ELF-1 (cell line): ENCODE measurements around the gene CD1E.
"Not testable (repeated sequence)": the region's sequence is repeated elsewhere in the genome, so short reads cannot be mapped to it uniquely, and the experiment has no call there.

Experiments used
- DNase-seq: peaks from one replicate; pipeline ENCODE4 v3.0.0-alpha.2; 2016; ENCODE audit warnings: low read depth, low spot score

CD1E gene

GRCh38 chr1:158362482-158362881, 8.8 kb downstream of the CD1E start:
- DNase-seq, result no peak

GRCh38 chr1:158362941-158363340, 9.2 kb downstream of the CD1E start:
- DNase-seq, result no peak

- DNase-seq, result no peak
Measured at GRCh38 chr1:158366783-158367182, 13.1 kb downstream of the CD1E start.

GRCh38 chr1:158371188-158371953, 17.7 kb downstream of the CD1E start:
- DNase-seq, result no peak

GRCh38 chr1:158374101-158374500, 20.4 kb downstream of the CD1E start:
- not testable (repeated sequence) for DNase-seq

- no peak for DNase-seq
Measured at GRCh38 chr1:158374860-158375259, 21.2 kb downstream of the CD1E start.

GRCh38 chr1:158390331-158390730, 36.6 kb downstream of the CD1E start:
- DNase-seq, result no peak

GRCh38 chr1:158391099-158391498, 37.4 kb downstream of the CD1E start:
- no peak for DNase-seq

GRCh38 chr1:158393476-158393875, 39.8 kb downstream of the CD1E start:
- DNase-seq, result no peak

GRCh38 chr1:158396646-158397045, 43.0 kb downstream of the CD1E start:
- DNase-seq, result no peak

GRCh38 chr1:158398818-158399514, 45.3 kb downstream of the CD1E start, which contains the start of gene OR10T2:
OR10T2 (minus strand) TSS chr1:158399466; CDS start chr1:158399466, 0 bp downstream.
- DNase-seq, result no peak

- DNase-seq, result no peak
Measured at GRCh38 chr1:158400871-158401270, 47.2 kb downstream of the CD1E start.

- no peak for DNase-seq
Measured at GRCh38 chr1:158407092-158407491, 53.4 kb downstream of the CD1E start.
